BE2C (cell line): ENCODE measurements around the gene ETV1.
"Not testable (repeated sequence)": the region's sequence is repeated elsewhere in the genome, so short reads cannot be mapped to it uniquely, and the experiment has no call there.

Experiments
- DNase-seq: peaks from one replicate; pipeline ENCODE4 v3.0.0-alpha.2; 2020
- H3K27me3 ChIP-seq: fragments of 250-450 bp; sonication (Bioruptor Pico); 2 replicates; pipeline ENCODE4 v1.5.1; 2020; ENCODE audit warnings: mild to moderate bottlenecking
- H3K36me3 ChIP-seq: fragments of 250-450 bp; sonication (Bioruptor Pico); 2 replicates; pipeline ENCODE4 v1.5.1; 2020; ENCODE audit warnings: mild to moderate bottlenecking
- H3K4me1 ChIP-seq: fragments of 250-450 bp; sonication (Bioruptor Pico); 2 replicates; pipeline ENCODE4 v1.5.1; 2020
- H3K4me3 ChIP-seq: 2 replicates; pipeline ENCODE4 v1.5.1; 2011; ENCODE audit warnings: low read depth, low read length
- H3K9me3 ChIP-seq: fragments of 250-450 bp; sonication (Bioruptor Pico); 2 replicates; pipeline ENCODE4 v1.5.1; 2020
- TF ChIP-seq, protein P1 (sequence below): IDR thresholded peaks from 2 replicates; pipeline ENCODE4 v1.5.1; 2012; ENCODE audit warnings: mild to moderate bottlenecking, low read depth, low read length

The ETV1 gene

DNA sequence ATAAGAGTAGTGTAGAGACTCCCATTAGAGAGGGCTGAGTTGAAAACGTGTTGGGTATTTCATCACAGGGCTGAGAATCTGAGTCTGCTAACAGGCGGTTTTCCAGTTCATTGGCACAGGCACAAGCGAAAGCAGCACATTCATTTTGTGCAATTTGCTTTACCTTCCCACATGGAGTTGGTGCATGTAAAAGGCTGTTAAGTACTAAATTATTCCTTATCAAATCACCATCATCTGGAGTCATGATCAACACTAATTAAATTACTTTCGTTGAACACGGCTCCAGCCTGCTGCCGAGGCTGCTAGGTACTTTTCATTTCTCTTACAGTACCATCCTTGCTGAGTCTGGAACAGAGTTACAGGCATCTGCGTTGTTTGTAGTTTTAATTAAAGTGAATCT is 43.8 kb downstream of the ETV1 start:
- H3K27me3 ChIP-seq = no peaks in the 10 kb centered on the region
- H3K36me3 ChIP-seq = no peaks in the 10 kb centered on the region
- H3K4me3 ChIP-seq = peak overlapping the region; percentile 23
- H3K4me1 ChIP-seq = peaks cover 27% of the 10 kb centered on the region
- TF ChIP-seq, protein P1, sequence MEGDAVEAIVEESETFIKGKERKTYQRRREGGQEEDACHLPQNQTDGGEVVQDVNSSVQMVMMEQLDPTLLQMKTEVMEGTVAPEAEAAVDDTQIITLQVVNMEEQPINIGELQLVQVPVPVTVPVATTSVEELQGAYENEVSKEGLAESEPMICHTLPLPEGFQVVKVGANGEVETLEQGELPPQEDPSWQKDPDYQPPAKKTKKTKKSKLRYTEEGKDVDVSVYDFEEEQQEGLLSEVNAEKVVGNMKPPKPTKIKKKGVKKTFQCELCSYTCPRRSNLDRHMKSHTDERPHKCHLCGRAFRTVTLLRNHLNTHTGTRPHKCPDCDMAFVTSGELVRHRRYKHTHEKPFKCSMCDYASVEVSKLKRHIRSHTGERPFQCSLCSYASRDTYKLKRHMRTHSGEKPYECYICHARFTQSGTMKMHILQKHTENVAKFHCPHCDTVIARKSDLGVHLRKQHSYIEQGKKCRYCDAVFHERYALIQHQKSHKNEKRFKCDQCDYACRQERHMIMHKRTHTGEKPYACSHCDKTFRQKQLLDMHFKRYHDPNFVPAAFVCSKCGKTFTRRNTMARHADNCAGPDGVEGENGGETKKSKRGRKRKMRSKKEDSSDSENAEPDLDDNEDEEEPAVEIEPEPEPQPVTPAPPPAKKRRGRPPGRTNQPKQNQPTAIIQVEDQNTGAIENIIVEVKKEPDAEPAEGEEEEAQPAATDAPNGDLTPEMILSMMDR = no peak
- H3K9me3 ChIP-seq = no peaks in the 10 kb centered on the region
- DNase-seq = peak; percentile 53

DNA sequence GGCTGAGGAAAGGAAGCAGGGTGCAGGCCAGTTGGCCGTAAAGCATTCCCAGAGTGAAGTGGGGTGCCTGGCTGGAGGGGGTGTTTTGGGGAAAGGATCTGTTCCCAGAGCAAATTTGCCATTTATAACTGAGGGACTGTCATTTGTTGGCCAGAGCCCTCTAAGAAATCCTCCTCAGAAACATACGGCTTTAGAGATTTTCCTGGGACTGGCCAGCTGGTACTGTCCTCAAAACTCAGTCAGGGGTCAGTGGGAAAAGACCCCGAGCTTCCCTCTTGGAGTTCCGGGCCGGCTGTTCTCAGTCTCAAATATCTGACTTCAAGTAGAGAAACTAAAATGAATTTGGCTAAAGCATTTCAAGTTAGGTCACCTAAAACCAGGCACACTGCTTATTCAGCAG is 55.9 kb downstream of the ETV1 start:
- H3K4me1 ChIP-seq = no peaks in the 10 kb centered on the region
- no peaks in the 10 kb centered on the region for H3K9me3 ChIP-seq
- no peak overlapping the region for H3K4me3 ChIP-seq
- TF ChIP-seq, protein P1 = no peak
- DNase-seq = no peak
- no peaks in the 10 kb centered on the region for H3K27me3 ChIP-seq
- H3K36me3 ChIP-seq = peaks cover 33% of the 10 kb centered on the region

DNA sequence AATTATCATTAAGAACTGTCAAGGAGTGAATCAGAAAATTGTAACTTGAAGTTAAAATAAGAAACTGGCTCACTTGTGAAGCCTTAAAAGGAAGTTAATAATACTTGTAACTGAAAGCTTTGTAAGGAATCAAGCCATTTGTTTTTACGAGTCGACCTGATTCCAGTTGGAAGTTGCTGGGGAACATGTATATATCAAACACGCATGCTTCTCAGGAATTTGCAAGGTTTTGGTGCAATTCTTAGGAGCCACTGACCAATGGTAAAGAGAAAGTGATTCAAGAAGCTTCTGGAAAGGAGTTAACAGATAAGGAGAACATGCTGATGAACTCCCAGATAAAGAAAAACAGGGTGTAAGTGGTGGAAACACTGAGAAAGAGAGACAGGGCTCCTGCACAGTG is 56.4 kb downstream of the ETV1 start:
- Histone ChIP-seq H3K9me3 (no peaks in the 10 kb centered on the region), H3K4me1 (no peaks in the 10 kb centered on the region)
- TF ChIP-seq, protein P1 = no peak

DNA sequence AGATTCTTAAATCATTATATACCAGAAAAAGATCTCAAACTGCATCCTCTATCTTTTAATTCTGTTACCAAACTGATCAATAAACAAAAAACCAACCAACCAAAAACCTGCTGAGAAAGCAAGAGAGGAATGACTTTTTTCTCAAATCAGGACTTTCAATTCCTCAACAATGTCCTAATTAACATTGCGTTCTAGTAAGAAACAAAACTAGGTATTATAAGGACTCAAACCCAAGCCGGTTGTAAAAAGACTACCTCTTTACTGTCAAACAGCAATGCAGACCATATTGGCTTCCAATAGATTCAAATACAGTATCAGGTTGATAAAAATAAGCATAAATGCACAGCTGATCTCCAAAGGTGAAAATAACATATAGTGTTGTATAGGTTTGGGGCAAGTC is 57.3 kb downstream of the ETV1 start:
- no peaks in the 10 kb centered on the region for H3K27me3 ChIP-seq
- H3K9me3 ChIP-seq = no peaks in the 10 kb centered on the region
- TF ChIP-seq, protein P1 = no peak
- H3K4me3 ChIP-seq = no peak overlapping the region
- H3K36me3 ChIP-seq = peaks cover 35% of the 10 kb centered on the region
- DNase-seq = no peak
- no peaks in the 10 kb centered on the region for H3K4me1 ChIP-seq

More for the DNA sequence above, 56.4 kb downstream of the ETV1 start:
- no peak for DNase-seq
- peaks cover 33% of the 10 kb centered on the region for H3K36me3 ChIP-seq
- no peaks in the 10 kb centered on the region for H3K27me3 ChIP-seq
- H3K4me3 ChIP-seq = no peak overlapping the region

DNA sequence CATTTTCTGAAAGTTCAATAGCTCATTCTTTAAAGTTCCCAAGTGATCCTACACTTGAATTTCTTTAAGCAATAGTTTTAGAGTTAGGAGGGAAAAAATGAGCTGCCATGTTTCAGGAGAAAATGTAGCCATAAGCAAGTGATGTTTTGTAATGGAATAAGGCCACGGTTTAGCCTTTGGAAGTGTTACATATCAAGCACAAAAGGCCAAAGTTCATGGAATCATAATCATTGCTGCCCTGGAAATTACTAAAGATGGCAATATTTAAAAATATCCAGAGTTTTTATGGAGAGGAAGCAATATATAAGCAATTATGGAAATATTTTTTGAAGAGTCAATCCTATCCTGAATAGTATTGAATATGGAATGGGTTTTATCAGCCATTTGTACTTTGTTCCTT is 68.4 kb downstream of the ETV1 start:
- no peak for DNase-seq
- Histone ChIP-seq H3K27me3 (no peaks in the 10 kb centered on the region), H3K4me3 (no peak overlapping the region), H3K4me1 (peaks cover 11% of the 10 kb centered on the region), H3K36me3 (no peaks in the 10 kb centered on the region), H3K9me3 (no peaks in the 10 kb centered on the region)
- TF ChIP-seq, protein P1 = no peak

DNA sequence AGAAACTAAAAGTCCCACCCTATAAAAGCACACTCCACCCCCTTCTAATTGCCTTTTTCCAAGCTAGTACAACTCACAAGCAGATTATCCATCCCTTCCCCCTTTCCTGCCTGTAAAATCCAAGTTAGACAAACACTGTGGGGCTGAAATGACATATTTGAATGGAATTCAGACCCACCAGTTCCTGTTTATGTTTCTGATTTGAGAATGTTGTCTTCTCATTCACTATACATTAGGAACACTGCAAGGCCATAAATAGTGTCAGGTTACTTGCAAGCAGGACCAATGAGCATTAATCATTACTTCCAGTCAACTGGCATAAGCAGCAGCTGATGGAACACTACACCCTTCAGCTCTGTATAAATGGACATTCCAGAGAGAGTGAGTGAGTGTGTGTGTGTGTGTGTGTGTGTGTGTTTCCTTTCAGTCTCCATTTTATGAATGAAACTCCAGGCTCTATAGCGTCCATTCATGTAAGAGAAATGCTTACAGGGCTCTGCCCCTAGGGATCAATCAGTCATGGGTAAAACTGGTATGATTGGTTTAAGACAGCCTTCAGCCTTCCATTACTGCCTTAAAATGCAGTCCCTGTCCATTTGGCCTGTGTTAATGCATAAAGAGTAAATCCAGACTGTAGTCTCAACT is 69.3 kb downstream of the ETV1 start:
- Histone ChIP-seq H3K4me3 (no peak overlapping the region), H3K9me3 (no peaks in the 10 kb centered on the region), H3K36me3 (no peaks in the 10 kb centered on the region), H3K27me3 (no peaks in the 10 kb centered on the region), H3K4me1 (peaks cover 11% of the 10 kb centered on the region)
- DNase-seq = peak; percentile 81
- TF ChIP-seq, protein P1 = no peak

DNA sequence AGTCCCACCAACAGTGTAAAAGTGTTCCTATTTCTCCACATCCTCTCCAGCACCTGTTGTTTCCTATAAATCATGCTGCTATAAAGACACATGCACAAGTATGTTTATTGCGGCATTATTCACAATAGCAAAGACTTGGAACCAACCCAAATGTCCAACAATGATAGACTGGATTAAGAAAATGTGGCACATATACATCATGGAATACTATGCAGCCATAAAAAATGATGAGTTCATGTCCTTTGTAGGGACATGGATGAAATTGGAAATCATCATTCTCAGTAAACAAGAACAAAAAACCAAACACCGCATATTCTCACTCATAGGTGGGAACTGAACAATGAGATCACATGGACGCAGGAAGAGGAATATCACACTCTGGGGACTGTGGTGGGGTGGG is 71.1 kb downstream of the ETV1 start:
- not testable (repeated sequence) for DNase-seq, H3K9me3 ChIP-seq, H3K27me3 ChIP-seq, H3K4me3 ChIP-seq, H3K36me3 ChIP-seq
- peaks cover 12% of the 10 kb centered on the region for H3K4me1 ChIP-seq

DNA sequence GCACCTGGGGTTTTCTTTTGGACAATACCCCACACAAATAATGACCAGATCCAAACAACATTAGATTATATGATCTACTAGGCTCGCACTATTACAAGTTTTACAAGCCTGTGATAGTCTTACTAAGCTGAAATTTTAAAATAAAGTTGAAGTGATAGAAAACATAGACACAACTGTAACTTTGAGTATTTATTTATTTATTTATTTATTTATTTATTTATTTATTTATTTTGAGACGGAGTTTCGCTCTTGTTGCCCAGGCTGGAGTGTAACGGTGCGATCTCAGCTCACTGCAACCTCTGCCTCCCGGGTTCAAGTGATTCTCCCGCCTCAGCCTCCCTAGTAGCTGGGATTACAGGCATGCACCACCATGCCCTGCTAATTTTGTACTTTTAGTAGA is 72.4 kb downstream of the ETV1 start:
- H3K27me3 ChIP-seq, H3K36me3 ChIP-seq, H3K9me3 ChIP-seq, H3K4me3 ChIP-seq, DNase-seq: not testable (repeated sequence)
- H3K4me1 ChIP-seq = peaks cover 16% of the 10 kb centered on the region
